K562 (cell line): ENCODE results near the gene FGF10. TPM values are rescaled to one million over a fixed set of nuclear protein-coding genes. Genes with fewer than 3 reads are reported as not detected.

Experiments
- EP300 ChIP-seq: IDR thresholded peaks from 2 replicates; pipeline ENCODE4 v1.6.1; 2012; ENCODE audit warnings: low read length, improper control_type of control experiment
- MYBL2 ChIP-seq, 2 experiments: fragments of 450-650 bp in 1 of 2; sonication (generic) in 1 of 2; formaldehyde crosslinking in 1 of 2; IDR thresholded peaks; 2 replicates each; pipeline versions ENCODE4 v1.6.1 to v1.8.1; 2017 to 2022; ENCODE audit warnings: borderline replicate concordance in 1 of 2, inconsistent platforms in 1 of 2, low read depth in 1 of 2, mild to moderate bottlenecking in 1 of 2, missing genetic modification reagents in 1 of 2, moderate library complexity in 1 of 2
- NELFE ChIP-seq: IDR thresholded peaks from 2 replicates; pipeline ENCODE4 v1.6.1; 2011; ENCODE audit warnings: mild to moderate bottlenecking; ENCODE audit not compliant: insufficient read depth, insufficient read length
- RAD21 ChIP-seq, 2 experiments: fragments of 250-450 bp in 1 of 2; fragments of 450-650 bp in 1 of 2; sonication (Bioruptor Pico) in 1 of 2; formaldehyde crosslinking in 1 of 2; IDR thresholded peaks in 1 of 2; conservative IDR thresholded peaks in 1 of 2; 2 replicates each; pipeline versions ENCODE4 v1.4.0 to v1.8.0; 2020 to 2022; ENCODE audit warnings: mild to moderate bottlenecking in 2 of 2, moderate library complexity in 1 of 2
- RBM17 ChIP-seq: fragments of 200-400 bp; formaldehyde crosslinking; IDR thresholded peaks from 2 replicates; pipeline ENCODE4 v1.6.1; 2017; ENCODE audit warnings: low read depth, mild to moderate bottlenecking, low read length, borderline replicate concordance
- ZEB2 ChIP-seq: fragments of 450-650 bp; IDR thresholded peaks from 2 replicates; pipeline ENCODE4 v1.6.1; 2016
- ZNF282 ChIP-seq: sonication (generic); formaldehyde crosslinking; IDR thresholded peaks from 2 replicates; pipeline ENCODE4 v1.8.1; 2023; ENCODE audit warnings: missing genetic modification reagents
- polyA plus RNA-seq, 8 experiments: library from polyadenylated mRNA; depleted of rRNA in 4 of 8; stranded (reverse) in 5 of 8; unstranded in 3 of 8; fragments of >200 nt; fragmentation: Nextera tagmentation in 2 of 8; fragmentation: Illumina TruSeq in 1 of 8; extraction: Ambion mirVana in 2 of 8; extraction: Trizol in 1 of 8; gene quantifications; 2 replicates each; pipeline versions ENCODE4 v1.2.1 to v1.2.3, GENCODE V29; 2011 to 2014; ENCODE audit warnings: inconsistent platforms in 1 of 8, missing spikeins in 1 of 8
- total RNA-seq, 7 experiments: library from RNA; depleted of rRNA in 6 of 7; stranded (reverse); fragments of >200 nt in 6 of 7; fragmentation: Illumina TruSeq in 2 of 7; extraction: Trizol in 2 of 7; gene quantifications; 2 replicates each; pipeline versions ENCODE4 v1.2.1 to v1.2.3, GENCODE V29; 2011 to 2021; ENCODE audit warnings: low replicate concordance in 1 of 7
- TF ChIP-seq, protein P1 (sequence below): fragments of 250-450 bp; sonication (Bioruptor Pico); IDR thresholded peaks from 2 replicates; pipeline ENCODE4 v1.4.0; 2020
- TF ChIP-seq, protein P2 (sequence below), 3 experiments: fragments of 200-800 bp in 1 of 3; fragments of 250-450 bp in 1 of 3; fragments of 450-650 bp in 1 of 3; sonication (Bioruptor Pico) in 1 of 3; sonication (Bioruptor generic) in 1 of 3; formaldehyde crosslinking in 1 of 3; IDR thresholded peaks; 2 replicates each; pipeline versions ENCODE4 v1.6.1 to v1.8.0; 2016 to 2022; ENCODE audit warnings: mild to moderate bottlenecking in 2 of 3, missing genetic modification characterization in 2 of 3, missing compliant biosample characterization in 1 of 3, moderate library complexity in 1 of 3
- TF ChIP-seq, protein P3 (sequence below): fragments of 450-650 bp; formaldehyde crosslinking; IDR thresholded peaks from 2 replicates; pipeline ENCODE4 v1.4.0; 2020; ENCODE audit warnings: mild to moderate bottlenecking, moderate library complexity

FGF10 gene
- total and polyA plus RNA-seq, 9 of the 15 experiments (the other 6 are each of a cell fraction or from before 2014, with no cell fraction given) = not detected

DNA sequence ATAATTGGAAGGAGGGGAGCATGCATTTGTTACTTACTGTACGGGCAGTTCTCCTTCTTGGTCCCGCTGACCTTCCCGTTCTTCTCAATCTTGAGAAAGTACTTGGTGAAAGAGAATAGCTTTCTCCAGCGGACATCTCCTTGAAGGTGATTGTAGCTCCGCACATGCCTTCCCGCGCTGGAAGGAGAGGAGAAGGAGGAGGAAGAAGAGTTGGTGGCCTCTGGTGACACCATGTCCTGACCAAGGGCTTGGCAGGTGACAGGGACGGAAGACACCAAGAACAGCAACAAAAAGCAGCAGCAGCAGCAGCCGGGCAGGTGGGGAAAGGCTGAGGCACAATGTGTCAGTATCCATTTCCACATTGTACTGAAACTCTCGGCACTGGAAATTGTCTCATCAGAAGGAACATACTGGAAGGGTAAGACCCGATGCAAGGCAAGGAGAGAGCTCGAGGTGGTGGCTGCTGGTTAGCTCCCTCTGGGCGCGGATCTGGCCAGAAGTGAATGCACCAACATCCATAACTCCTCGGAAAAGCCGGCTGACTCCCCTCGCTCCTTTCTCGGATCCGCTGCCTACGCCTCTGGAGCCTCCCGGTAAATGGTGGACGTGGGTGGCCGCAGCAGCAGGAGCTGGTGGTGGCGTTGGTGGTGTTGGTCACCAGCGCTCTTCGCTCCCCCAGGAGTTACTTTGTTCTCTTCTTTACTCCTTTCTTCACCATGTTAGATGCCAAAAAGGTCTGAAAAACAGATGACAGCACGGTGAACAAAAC is 715 bp downstream of the FGF10 start (continued):
- TF ChIP-seq, protein P1, sequence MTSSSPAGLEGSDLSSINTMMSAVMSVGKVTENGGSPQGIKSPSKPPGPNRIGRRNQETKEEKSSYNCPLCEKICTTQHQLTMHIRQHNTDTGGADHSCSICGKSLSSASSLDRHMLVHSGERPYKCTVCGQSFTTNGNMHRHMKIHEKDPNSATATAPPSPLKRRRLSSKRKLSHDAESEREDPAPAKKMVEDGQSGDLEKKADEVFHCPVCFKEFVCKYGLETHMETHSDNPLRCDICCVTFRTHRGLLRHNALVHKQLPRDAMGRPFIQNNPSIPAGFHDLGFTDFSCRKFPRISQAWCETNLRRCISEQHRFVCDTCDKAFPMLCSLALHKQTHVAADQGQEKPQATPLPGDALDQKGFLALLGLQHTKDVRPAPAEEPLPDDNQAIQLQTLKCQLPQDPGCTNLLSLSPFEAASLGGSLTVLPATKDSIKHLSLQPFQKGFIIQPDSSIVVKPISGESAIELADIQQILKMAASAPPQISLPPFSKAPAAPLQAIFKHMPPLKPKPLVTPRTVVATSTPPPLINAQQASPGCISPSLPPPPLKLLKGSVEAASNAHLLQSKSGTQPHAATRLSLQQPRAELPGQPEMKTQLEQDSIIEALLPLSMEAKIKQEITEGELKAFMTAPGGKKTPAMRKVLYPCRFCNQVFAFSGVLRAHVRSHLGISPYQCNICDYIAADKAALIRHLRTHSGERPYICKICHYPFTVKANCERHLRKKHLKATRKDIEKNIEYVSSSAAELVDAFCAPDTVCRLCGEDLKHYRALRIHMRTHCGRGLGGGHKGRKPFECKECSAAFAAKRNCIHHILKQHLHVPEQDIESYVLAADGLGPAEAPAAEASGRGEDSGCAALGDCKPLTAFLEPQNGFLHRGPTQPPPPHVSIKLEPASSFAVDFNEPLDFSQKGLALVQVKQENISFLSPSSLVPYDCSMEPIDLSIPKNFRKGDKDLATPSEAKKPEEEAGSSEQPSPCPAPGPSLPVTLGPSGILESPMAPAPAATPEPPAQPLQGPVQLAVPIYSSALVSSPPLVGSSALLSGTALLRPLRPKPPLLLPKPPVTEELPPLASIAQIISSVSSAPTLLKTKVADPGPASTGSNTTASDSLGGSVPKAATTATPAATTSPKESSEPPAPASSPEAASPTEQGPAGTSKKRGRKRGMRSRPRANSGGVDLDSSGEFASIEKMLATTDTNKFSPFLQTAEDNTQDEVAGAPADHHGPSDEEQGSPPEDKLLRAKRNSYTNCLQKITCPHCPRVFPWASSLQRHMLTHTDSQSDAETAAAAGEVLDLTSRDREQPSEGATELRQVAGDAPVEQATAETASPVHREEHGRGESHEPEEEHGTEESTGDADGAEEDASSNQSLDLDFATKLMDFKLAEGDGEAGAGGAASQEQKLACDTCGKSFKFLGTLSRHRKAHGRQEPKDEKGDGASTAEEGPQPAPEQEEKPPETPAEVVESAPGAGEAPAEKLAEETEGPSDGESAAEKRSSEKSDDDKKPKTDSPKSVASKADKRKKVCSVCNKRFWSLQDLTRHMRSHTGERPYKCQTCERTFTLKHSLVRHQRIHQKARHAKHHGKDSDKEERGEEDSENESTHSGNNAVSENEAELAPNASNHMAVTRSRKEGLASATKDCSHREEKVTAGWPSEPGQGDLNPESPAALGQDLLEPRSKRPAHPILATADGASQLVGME (CRISPR knock-in tag) = no peak
- TF ChIP-seq RAD21 (CRISPR knock-in tag; conservative IDR thresholded peaks at IDR 0.05 in 1 of 2, IDR thresholded peaks at IDR 0.05 in 1 of 2) = no peak
- TF ChIP-seq ZEB2 = no peak
- no peak for TF ChIP-seq RBM17
- TF ChIP-seq, protein P2, sequence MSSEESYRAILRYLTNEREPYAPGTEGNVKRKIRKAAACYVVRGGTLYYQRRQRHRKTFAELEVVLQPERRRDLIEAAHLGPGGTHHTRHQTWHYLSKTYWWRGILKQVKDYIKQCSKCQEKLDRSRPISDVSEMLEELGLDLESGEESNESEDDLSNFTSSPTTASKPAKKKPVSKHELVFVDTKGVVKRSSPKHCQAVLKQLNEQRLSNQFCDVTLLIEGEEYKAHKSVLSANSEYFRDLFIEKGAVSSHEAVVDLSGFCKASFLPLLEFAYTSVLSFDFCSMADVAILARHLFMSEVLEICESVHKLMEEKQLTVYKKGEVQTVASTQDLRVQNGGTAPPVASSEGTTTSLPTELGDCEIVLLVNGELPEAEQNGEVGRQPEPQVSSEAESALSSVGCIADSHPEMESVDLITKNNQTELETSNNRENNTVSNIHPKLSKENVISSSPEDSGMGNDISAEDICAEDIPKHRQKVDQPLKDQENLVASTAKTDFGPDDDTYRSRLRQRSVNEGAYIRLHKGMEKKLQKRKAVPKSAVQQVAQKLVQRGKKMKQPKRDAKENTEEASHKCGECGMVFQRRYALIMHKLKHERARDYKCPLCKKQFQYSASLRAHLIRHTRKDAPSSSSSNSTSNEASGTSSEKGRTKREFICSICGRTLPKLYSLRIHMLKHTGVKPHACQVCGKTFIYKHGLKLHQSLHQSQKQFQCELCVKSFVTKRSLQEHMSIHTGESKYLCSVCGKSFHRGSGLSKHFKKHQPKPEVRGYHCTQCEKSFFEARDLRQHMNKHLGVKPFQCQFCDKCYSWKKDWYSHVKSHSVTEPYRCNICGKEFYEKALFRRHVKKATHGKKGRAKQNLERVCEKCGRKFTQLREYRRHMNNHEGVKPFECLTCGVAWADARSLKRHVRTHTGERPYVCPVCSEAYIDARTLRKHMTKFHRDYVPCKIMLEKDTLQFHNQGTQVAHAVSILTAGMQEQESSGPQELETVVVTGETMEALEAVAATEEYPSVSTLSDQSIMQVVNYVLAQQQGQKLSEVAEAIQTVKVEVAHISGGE (CRISPR knock-in tag; IDR thresholded peaks at IDR 0.05) = no peak
- TF ChIP-seq MYBL2 (IDR thresholded peaks at IDR 0.05; ENCODE audit: low read depth) = no peak
- TF ChIP-seq MYBL2 (CRISPR knock-in tag; IDR thresholded peaks at IDR 0.05; ENCODE audit: borderline replicate concordance) = no peak
- no peak for TF ChIP-seq EP300
- TF ChIP-seq, protein P3, sequence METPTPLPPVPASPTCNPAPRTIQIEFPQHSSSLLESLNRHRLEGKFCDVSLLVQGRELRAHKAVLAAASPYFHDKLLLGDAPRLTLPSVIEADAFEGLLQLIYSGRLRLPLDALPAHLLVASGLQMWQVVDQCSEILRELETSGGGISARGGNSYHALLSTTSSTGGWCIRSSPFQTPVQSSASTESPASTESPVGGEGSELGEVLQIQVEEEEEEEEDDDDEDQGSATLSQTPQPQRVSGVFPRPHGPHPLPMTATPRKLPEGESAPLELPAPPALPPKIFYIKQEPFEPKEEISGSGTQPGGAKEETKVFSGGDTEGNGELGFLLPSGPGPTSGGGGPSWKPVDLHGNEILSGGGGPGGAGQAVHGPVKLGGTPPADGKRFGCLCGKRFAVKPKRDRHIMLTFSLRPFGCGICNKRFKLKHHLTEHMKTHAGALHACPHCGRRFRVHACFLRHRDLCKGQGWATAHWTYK (CRISPR knock-in tag) = no peak
- TF ChIP-seq ZNF282 = no peak
- TF ChIP-seq NELFE = no peak
